Activated B cell treated with CpG ODN at 0.5 μM for 24 hours (primary cell): ENCODE results near the gene KCNJ11. TPM values are rescaled to one million over a fixed set of nuclear protein-coding genes. Genes with fewer than 3 reads are reported as not detected.

Experiments used
- ATAC-seq: fragments of 200-7000 bp; cut with Tn5 transposase; one replicate; pipeline ENCODE4 v1.10.0; 2021; ENCODE audit warnings: low read depth, mild to moderate bottlenecking, moderate library complexity
- CTCF ChIA-PET: fragments of 350-600 bp; sonication (Branson Sonifier 250); formaldehyde crosslinking; loops from one replicate; lab custom pipeline; 2021; ENCODE audit warnings: antibody characterized with exemption; lab: Charles Lee
- POLR2A ChIA-PET: fragments of 350-600 bp; sonication (Branson Sonifier 250); formaldehyde crosslinking; loops from one replicate; lab custom pipeline; 2021; ENCODE audit warnings: antibody characterized with exemption; lab: Charles Lee
- DNase-seq: peaks from one replicate; pipeline ENCODE4 v3.0.0; 2022
- H3K27ac Mint-ChIP-seq: one replicate; pipeline ENCODE4 v1.8.0; 2020; ENCODE audit warnings: mixed read lengths
- H3K27me3 Mint-ChIP-seq: one replicate; pipeline ENCODE4 v1.8.0; 2021; ENCODE audit warnings: mixed read lengths
- H3K36me3 Mint-ChIP-seq: one replicate; pipeline ENCODE4 v1.8.0; 2021; ENCODE audit warnings: low read depth, mixed read lengths
- H3K4me1 Mint-ChIP-seq: one replicate; pipeline ENCODE4 v1.8.0; 2021; ENCODE audit warnings: mixed read lengths
- H3K4me3 Mint-ChIP-seq: one replicate; pipeline ENCODE4 v1.8.0; 2020; ENCODE audit warnings: mild to moderate bottlenecking, mixed read lengths
- H3K9me3 Mint-ChIP-seq: one replicate; pipeline ENCODE4 v1.8.0; 2020; ENCODE audit warnings: mixed read lengths
- intact Hi-C: fragments of 100-400 bp; cut with micrococcal nuclease; formaldehyde crosslinking; loops from one replicate; pipeline ENCODE4 v1.15.1; 2024
- total RNA-seq: library from RNA; stranded (reverse); gene quantifications from 2 replicates; pipeline ENCODE4 v1.2.3, GENCODE V29; 2022
- TF ChIP-seq, protein P1 (sequence below): fragments of 200-600 bp; IDR thresholded peaks from one replicate; pipeline ENCODE4 v1.8.0; 2022; ENCODE audit warnings: antibody characterized with exemption, mild to moderate bottlenecking

Gene KCNJ11
- total RNA-seq, 1 donor from 2014 or later = 1.2 TPM

DNA sequence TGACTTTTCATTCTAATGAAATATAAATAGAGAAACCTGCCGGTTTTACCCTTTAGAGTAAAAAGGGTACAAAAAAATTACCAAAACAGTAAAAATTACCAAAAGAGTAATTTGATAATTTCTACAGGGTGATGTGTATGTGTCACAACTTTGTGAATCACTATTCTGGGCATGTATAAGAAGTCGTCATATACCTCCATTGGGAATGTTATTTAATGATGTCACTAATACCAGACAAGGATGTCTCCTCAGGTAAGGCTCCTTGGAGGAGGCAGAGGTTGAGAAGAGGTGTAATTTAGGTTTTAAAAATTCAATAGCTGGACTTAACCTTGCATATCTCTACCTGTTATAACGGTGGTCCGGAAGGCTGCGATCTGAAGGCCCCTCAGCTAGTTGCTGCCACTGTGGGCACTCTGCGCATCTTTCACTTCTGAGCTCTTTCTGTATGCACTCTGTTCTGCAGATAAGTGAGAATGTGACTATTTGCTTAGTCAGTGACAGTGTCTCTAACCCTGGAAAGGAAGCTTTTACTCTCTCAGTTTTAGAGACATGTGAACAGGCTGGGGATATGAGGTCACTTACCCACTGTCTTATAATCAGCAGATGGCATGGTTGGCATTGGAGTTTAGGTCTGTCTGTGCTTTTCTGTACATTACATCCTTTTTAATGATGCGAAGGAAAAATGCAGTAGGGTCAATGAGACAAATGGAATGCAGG is 37.8 kb downstream of the KCNJ11 start:
- ChIA-PET CTCF (no interaction called here), POLR2A (no interaction called here)
- TF ChIP-seq, protein P1, sequence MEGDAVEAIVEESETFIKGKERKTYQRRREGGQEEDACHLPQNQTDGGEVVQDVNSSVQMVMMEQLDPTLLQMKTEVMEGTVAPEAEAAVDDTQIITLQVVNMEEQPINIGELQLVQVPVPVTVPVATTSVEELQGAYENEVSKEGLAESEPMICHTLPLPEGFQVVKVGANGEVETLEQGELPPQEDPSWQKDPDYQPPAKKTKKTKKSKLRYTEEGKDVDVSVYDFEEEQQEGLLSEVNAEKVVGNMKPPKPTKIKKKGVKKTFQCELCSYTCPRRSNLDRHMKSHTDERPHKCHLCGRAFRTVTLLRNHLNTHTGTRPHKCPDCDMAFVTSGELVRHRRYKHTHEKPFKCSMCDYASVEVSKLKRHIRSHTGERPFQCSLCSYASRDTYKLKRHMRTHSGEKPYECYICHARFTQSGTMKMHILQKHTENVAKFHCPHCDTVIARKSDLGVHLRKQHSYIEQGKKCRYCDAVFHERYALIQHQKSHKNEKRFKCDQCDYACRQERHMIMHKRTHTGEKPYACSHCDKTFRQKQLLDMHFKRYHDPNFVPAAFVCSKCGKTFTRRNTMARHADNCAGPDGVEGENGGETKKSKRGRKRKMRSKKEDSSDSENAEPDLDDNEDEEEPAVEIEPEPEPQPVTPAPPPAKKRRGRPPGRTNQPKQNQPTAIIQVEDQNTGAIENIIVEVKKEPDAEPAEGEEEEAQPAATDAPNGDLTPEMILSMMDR = no peak
- Mint-ChIP-seq H3K27me3 (peaks cover 32% of the 10 kb centered on the region), H3K4me3 (peak overlapping the region; percentile 87), H3K4me1 (peaks cover 32% of the 10 kb centered on the region), H3K36me3 (no peaks in the 10 kb centered on the region), H3K27ac (no peak overlapping the region), H3K9me3 (no peaks in the 10 kb centered on the region)
- ATAC-seq (no peak), DNase-seq (no peak)
- intact Hi-C loops = loop anchor here (1.0 to 10.0 kb wide), 5 partner anchors 116 to 972 kb away; partner anchors contain the start of genes GTF2H1, HPS5 and PIK3C2A

DNA sequence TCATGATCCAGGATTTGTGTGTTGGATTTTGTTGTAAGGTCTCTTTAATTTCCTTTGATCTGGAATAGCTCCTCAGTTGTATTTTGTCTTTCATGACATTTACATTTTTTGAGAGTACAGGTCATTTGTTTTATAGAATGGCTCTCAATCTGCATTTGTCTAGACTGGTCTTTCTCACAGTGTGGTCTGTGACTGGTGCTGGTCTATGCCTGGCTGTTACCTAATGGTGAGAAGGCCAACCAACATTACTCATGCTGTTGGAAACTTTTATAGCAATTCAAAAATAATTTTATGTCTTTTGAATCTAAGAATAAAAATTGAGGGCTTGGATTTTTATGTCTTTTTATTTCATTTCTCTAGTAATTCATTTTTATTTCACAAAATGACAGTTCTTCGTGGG is 40.8 kb downstream of the KCNJ11 start:
- no peak overlapping the region for H3K4me3 Mint-ChIP-seq
- intact Hi-C loops = no loop called here
- CTCF ChIA-PET = no interaction called here
- peaks cover 12% of the 10 kb centered on the region for H3K4me1 Mint-ChIP-seq
- peaks cover 15% of the 10 kb centered on the region for H3K27me3 Mint-ChIP-seq
- no peak overlapping the region for H3K27ac Mint-ChIP-seq
- H3K9me3 Mint-ChIP-seq = no peaks in the 10 kb centered on the region
- no peaks in the 10 kb centered on the region for H3K36me3 Mint-ChIP-seq
- TF ChIP-seq, protein P1 = no peak
- POLR2A ChIA-PET = no interaction called here
- DNase-seq (no peak), ATAC-seq (no peak)

DNA sequence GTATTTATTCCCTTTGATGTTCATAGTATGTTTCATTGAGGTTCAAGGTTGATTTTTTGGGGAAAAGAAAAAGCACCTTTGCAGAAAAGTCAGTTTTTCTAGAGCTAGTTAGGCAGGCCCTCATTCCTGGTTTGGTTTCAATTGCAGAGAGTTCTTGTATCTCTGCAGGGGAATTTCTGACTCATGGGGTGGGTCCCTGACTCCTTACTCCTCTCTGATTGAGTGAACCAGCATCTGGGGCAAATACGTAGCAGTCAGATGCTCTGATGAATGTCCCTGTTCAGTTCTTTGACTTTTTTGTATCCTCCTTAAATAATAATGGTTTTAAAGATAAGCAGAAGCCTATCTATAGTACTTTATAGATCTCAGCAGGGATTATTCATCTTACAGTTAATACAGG is 44.6 kb downstream of the KCNJ11 start:
- TF ChIP-seq, protein P1 = no peak
- H3K4me3 Mint-ChIP-seq = no peak overlapping the region
- no peak overlapping the region for H3K27ac Mint-ChIP-seq
- CTCF ChIA-PET = no interaction called here
- no peak for ATAC-seq
- POLR2A ChIA-PET = no interaction called here
- DNase-seq = no peak
- intact Hi-C loops = no loop called here
- no peaks in the 10 kb centered on the region for H3K9me3 Mint-ChIP-seq
- no peaks in the 10 kb centered on the region for H3K27me3 Mint-ChIP-seq
- no peaks in the 10 kb centered on the region for H3K36me3 Mint-ChIP-seq
- H3K4me1 Mint-ChIP-seq = no peaks in the 10 kb centered on the region

DNA sequence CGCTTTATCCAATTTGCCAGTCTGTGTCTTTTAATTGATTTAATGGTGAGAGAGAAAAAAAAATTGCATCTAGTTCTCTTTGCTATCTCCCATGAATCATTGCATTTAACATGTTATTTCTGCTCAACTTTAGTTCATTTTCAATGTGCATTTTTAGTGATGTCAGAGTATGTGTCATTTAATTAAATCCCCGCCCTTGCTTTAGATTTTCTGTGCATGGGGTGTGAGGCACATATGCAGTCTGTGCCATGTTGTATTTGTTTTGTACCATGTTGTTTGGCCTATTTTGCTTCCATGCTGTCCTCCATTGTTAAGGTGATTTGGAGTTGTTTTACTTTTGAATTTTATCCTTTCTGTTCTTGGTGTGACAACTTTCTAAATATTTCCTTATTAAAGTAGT is 45.2 kb downstream of the KCNJ11 start:
- no peaks in the 10 kb centered on the region for H3K36me3 Mint-ChIP-seq

More for the DNA sequence above, 45.2 kb downstream of the KCNJ11 start:
- ChIA-PET POLR2A (no interaction called here), CTCF (no interaction called here)
- Mint-ChIP-seq H3K27me3 (no peaks in the 10 kb centered on the region), H3K27ac (no peak overlapping the region), H3K4me3 (no peak overlapping the region), H3K9me3 (no peaks in the 10 kb centered on the region), H3K4me1 (no peaks in the 10 kb centered on the region)
- intact Hi-C loops = no loop called here
- no peak for ATAC-seq
- TF ChIP-seq, protein P1 = no peak
- DNase-seq = no peak

Other genes with a start within 250 kb of the KCNJ11 start
- 35.9 and 41.2 TPM in 2 replicates for gene PIK3C2A, start 180.7 kb downstream of the KCNJ11 start, total RNA-seq
- gene NUCB2, start 111.9 kb downstream of the KCNJ11 start, total RNA-seq = 6.2 and 6.8 TPM in 2 replicates
- 1.1 TPM in 2 replicates for gene NCR3LG1, start 36.9 kb downstream of the KCNJ11 start, total RNA-seq
- gene ABCC8, start 88.2 kb upstream of the KCNJ11 start, total RNA-seq = not detected in 2 replicates
- gene USH1C, start 155.8 kb upstream of the KCNJ11 start, total RNA-seq = not detected in 2 replicates
- not detected in 2 replicates for gene OTOG, start 158.6 kb upstream of the KCNJ11 start, total RNA-seq